ENCODE measurements around the gene KANSL1.

The KANSL1 gene

GRCh38 chr17:45987706-45988105, 205.5 kb downstream of the KANSL1 start:
- CTCF ChIA-PET, result no interaction called here
- POLR2A ChIA-PET, result no interaction called here
- H3K27ac ChIP-seq (ENCODE audit: insufficient read depth in 1 of 2, low read depth in 1 of 2, low read length in 2 of 2, poor library complexity in 1 of 2, severe bottlenecking in 2 of 2), result no peak overlapping the region
- H3K4me1 ChIP-seq (ENCODE audit: control extremely low read depth in 1 of 4, control insufficient read depth in 4 of 4, insufficient read depth in 4 of 4, low read length in 3 of 4), result no peaks in the 10 kb centered on the region
- no peak for DNase-seq
- peaks cover 0 to 7% (median 0%) of the 10 kb centered on the region in 5 experiments for H3K27me3 ChIP-seq (replicated peaks in 2 of 5; ENCODE audit: control insufficient read depth in 4 of 5, insufficient read depth in 5 of 5, low read length in 4 of 5)
- H3K36me3 ChIP-seq (ENCODE audit: control insufficient read depth in 4 of 4, insufficient read depth in 4 of 4, low read length in 3 of 4), result no peaks in the 10 kb centered on the region
- H3K4me3 ChIP-seq (ENCODE audit: control insufficient read depth in 1 of 7, extremely low read depth in 1 of 7, insufficient read depth in 4 of 7, low read depth in 2 of 7, low read length in 6 of 7), result no peak overlapping the region
- WGBS (ENCODE audit: insufficient coverage), result 100% methylated on average over 1 of the region's 5 CpGs
- H3K9me3 ChIP-seq (ENCODE audit: control extremely low read depth in 1 of 5, control insufficient read depth in 4 of 5, insufficient read depth in 2 of 5, low read depth in 1 of 5, low read length in 4 of 5), result no peaks in the 10 kb centered on the region

GRCh38 chr17:45986056-45986455, 207.2 kb downstream of the KANSL1 start:
- CTCF ChIA-PET, result interaction anchor here (1.3 kb wide), 2 partner anchors 9 to 17 kb away, joined by 3 to 4 read pairs; no protein-coding TSS in a partner anchor
- 93% methylated on average over 4 of the region's 4 CpGs for WGBS (ENCODE audit: insufficient coverage)

GRCh38 chr17:45985447-45985846, 207.8 kb downstream of the KANSL1 start:
- WGBS (ENCODE audit: insufficient coverage), result 83% methylated on average over 4 of the region's 4 CpGs
- Histone ChIP-seq H3K4me1 (ENCODE audit: control extremely low read depth in 1 of 4, control insufficient read depth in 4 of 4, insufficient read depth in 4 of 4, low read length in 3 of 4) (no peaks in the 10 kb centered on the region), H3K4me3 (ENCODE audit: control insufficient read depth in 1 of 7, extremely low read depth in 1 of 7, insufficient read depth in 4 of 7, low read depth in 2 of 7, low read length in 6 of 7) (no peak overlapping the region), H3K36me3 (ENCODE audit: control insufficient read depth in 4 of 4, insufficient read depth in 4 of 4, low read length in 3 of 4) (no peaks in the 10 kb centered on the region), H3K27ac (ENCODE audit: insufficient read depth in 1 of 2, low read depth in 1 of 2, low read length in 2 of 2, poor library complexity in 1 of 2, severe bottlenecking in 2 of 2) (no peak overlapping the region), H3K9me3 (ENCODE audit: control extremely low read depth in 1 of 5, control insufficient read depth in 4 of 5, insufficient read depth in 2 of 5, low read depth in 1 of 5, low read length in 4 of 5) (no peaks in the 10 kb centered on the region), H3K27me3 (replicated peaks in 2 of 5; ENCODE audit: control insufficient read depth in 4 of 5, insufficient read depth in 5 of 5, low read length in 4 of 5) (peaks cover 0 to 4% (median 0%) of the 10 kb centered on the region in 5 experiments)
- POLR2A ChIA-PET, result no interaction called here
- no peak for DNase-seq
- CTCF ChIA-PET, result interaction anchor here (1.3 kb wide), 2 partner anchors 9 to 17 kb away, joined by 3 to 4 read pairs; no protein-coding TSS in a partner anchor

More at GRCh38 chr17:45986056-45986455, 207.2 kb downstream of the KANSL1 start:
- Histone ChIP-seq H3K4me1 (ENCODE audit: control extremely low read depth in 1 of 4, control insufficient read depth in 4 of 4, insufficient read depth in 4 of 4, low read length in 3 of 4) (no peaks in the 10 kb centered on the region), H3K9me3 (ENCODE audit: control extremely low read depth in 1 of 5, control insufficient read depth in 4 of 5, insufficient read depth in 2 of 5, low read depth in 1 of 5, low read length in 4 of 5) (no peaks in the 10 kb centered on the region), H3K27ac (ENCODE audit: insufficient read depth in 1 of 2, low read depth in 1 of 2, low read length in 2 of 2, poor library complexity in 1 of 2, severe bottlenecking in 2 of 2) (no peak overlapping the region), H3K4me3 (ENCODE audit: control insufficient read depth in 1 of 7, extremely low read depth in 1 of 7, insufficient read depth in 4 of 7, low read depth in 2 of 7, low read length in 6 of 7) (no peak overlapping the region), H3K27me3 (replicated peaks in 2 of 5; ENCODE audit: control insufficient read depth in 4 of 5, insufficient read depth in 5 of 5, low read length in 4 of 5) (peaks cover 0 to 4% (median 0%) of the 10 kb centered on the region in 5 experiments), H3K36me3 (ENCODE audit: control insufficient read depth in 4 of 4, insufficient read depth in 4 of 4, low read length in 3 of 4) (no peaks in the 10 kb centered on the region)
- POLR2A ChIA-PET, result no interaction called here
- no peak for DNase-seq

- H3K4me1 ChIP-seq (ENCODE audit: control extremely low read depth in 1 of 4, control insufficient read depth in 4 of 4, insufficient read depth in 4 of 4, low read length in 3 of 4), result no peaks in the 10 kb centered on the region
- H3K27ac ChIP-seq (ENCODE audit: insufficient read depth in 1 of 2, low read depth in 1 of 2, low read length in 2 of 2, poor library complexity in 1 of 2, severe bottlenecking in 2 of 2), result no peak overlapping the region
- no peak for DNase-seq
- CTCF ChIA-PET, result no interaction called here
- POLR2A ChIA-PET, result no interaction called here
- H3K36me3 ChIP-seq (ENCODE audit: control insufficient read depth in 4 of 4, insufficient read depth in 4 of 4, low read length in 3 of 4), result no peaks in the 10 kb centered on the region
- H3K9me3 ChIP-seq (ENCODE audit: control extremely low read depth in 1 of 5, control insufficient read depth in 4 of 5, insufficient read depth in 2 of 5, low read depth in 1 of 5, low read length in 4 of 5), result no peaks in the 10 kb centered on the region
- H3K27me3 ChIP-seq (replicated peaks in 2 of 5; ENCODE audit: control insufficient read depth in 4 of 5, insufficient read depth in 5 of 5, low read length in 4 of 5), result peaks cover 0 to 6% (median 0%) of the 10 kb centered on the region in 5 experiments
- H3K4me3 ChIP-seq (ENCODE audit: control insufficient read depth in 1 of 7, extremely low read depth in 1 of 7, insufficient read depth in 4 of 7, low read depth in 2 of 7, low read length in 6 of 7), result no peak overlapping the region
- 97% methylated on average over 5 of the region's 5 CpGs for WGBS (ENCODE audit: insufficient coverage)
Measured at GRCh38 chr17:45984368-45984767, 208.9 kb downstream of the KANSL1 start.

GRCh38 chr17:45983614-45984310, 209.5 kb downstream of the KANSL1 start:
- DNase-seq, result no peak
- ChIA-PET POLR2A (no interaction called here), CTCF (no interaction called here)
- Histone ChIP-seq H3K27ac (ENCODE audit: insufficient read depth in 1 of 2, low read depth in 1 of 2, low read length in 2 of 2, poor library complexity in 1 of 2, severe bottlenecking in 2 of 2) (no peak overlapping the region), H3K4me3 (ENCODE audit: control insufficient read depth in 1 of 7, extremely low read depth in 1 of 7, insufficient read depth in 4 of 7, low read depth in 2 of 7, low read length in 6 of 7) (no peak overlapping the region), H3K27me3 (replicated peaks in 2 of 5; ENCODE audit: control insufficient read depth in 4 of 5, insufficient read depth in 5 of 5, low read length in 4 of 5) (peaks cover 0 to 6% (median 0%) of the 10 kb centered on the region in 5 experiments), H3K36me3 (ENCODE audit: control insufficient read depth in 4 of 4, insufficient read depth in 4 of 4, low read length in 3 of 4) (no peaks in the 10 kb centered on the region), H3K9me3 (ENCODE audit: control extremely low read depth in 1 of 5, control insufficient read depth in 4 of 5, insufficient read depth in 2 of 5, low read depth in 1 of 5, low read length in 4 of 5) (no peaks in the 10 kb centered on the region), H3K4me1 (ENCODE audit: control extremely low read depth in 1 of 4, control insufficient read depth in 4 of 4, insufficient read depth in 4 of 4, low read length in 3 of 4) (no peaks in the 10 kb centered on the region)
- 87% methylated on average over 24 of the region's 31 CpGs for WGBS (ENCODE audit: insufficient coverage)

- Histone ChIP-seq H3K36me3 (ENCODE audit: control insufficient read depth in 4 of 4, insufficient read depth in 4 of 4, low read length in 3 of 4) (no peaks in the 10 kb centered on the region), H3K4me1 (ENCODE audit: control extremely low read depth in 1 of 4, control insufficient read depth in 4 of 4, insufficient read depth in 4 of 4, low read length in 3 of 4) (no peaks in the 10 kb centered on the region), H3K4me3 (ENCODE audit: control insufficient read depth in 1 of 7, extremely low read depth in 1 of 7, insufficient read depth in 4 of 7, low read depth in 2 of 7, low read length in 6 of 7) (no peak overlapping the region), H3K27ac (ENCODE audit: insufficient read depth in 1 of 2, low read depth in 1 of 2, low read length in 2 of 2, poor library complexity in 1 of 2, severe bottlenecking in 2 of 2) (no peak overlapping the region), H3K27me3 (replicated peaks in 2 of 5; ENCODE audit: control insufficient read depth in 4 of 5, insufficient read depth in 5 of 5, low read length in 4 of 5) (peaks cover 0 to 6% (median 0%) of the 10 kb centered on the region in 5 experiments), H3K9me3 (ENCODE audit: control extremely low read depth in 1 of 5, control insufficient read depth in 4 of 5, insufficient read depth in 2 of 5, low read depth in 1 of 5, low read length in 4 of 5) (no peaks in the 10 kb centered on the region)
- ChIA-PET CTCF (no interaction called here), POLR2A (no interaction called here)
- WGBS (ENCODE audit: insufficient coverage), result 94% methylated on average over 38 of the region's 41 CpGs
- no peak for DNase-seq
Measured at GRCh38 chr17:45982791-45983613, 210.2 kb downstream of the KANSL1 start.

GRCh38 chr17:45981306-45981705, 211.9 kb downstream of the KANSL1 start:
- CTCF ChIA-PET, result no interaction called here

More at GRCh38 chr17:45981306-45981705, 211.9 kb downstream of the KANSL1 start:
- Histone ChIP-seq H3K9me3 (ENCODE audit: control extremely low read depth in 1 of 5, control insufficient read depth in 4 of 5, insufficient read depth in 2 of 5, low read depth in 1 of 5, low read length in 4 of 5) (no peaks in the 10 kb centered on the region), H3K36me3 (ENCODE audit: control insufficient read depth in 4 of 4, insufficient read depth in 4 of 4, low read length in 3 of 4) (no peaks in the 10 kb centered on the region), H3K27ac (ENCODE audit: insufficient read depth in 1 of 2, low read depth in 1 of 2, low read length in 2 of 2, poor library complexity in 1 of 2, severe bottlenecking in 2 of 2) (no peak overlapping the region), H3K4me3 (ENCODE audit: control insufficient read depth in 1 of 7, extremely low read depth in 1 of 7, insufficient read depth in 4 of 7, low read depth in 2 of 7, low read length in 6 of 7) (no peak overlapping the region), H3K4me1 (ENCODE audit: control extremely low read depth in 1 of 4, control insufficient read depth in 4 of 4, insufficient read depth in 4 of 4, low read length in 3 of 4) (no peaks in the 10 kb centered on the region), H3K27me3 (replicated peaks in 2 of 5; ENCODE audit: control insufficient read depth in 4 of 5, insufficient read depth in 5 of 5, low read length in 4 of 5) (peaks cover 0 to 4% (median 0%) of the 10 kb centered on the region in 5 experiments)
- no peak for DNase-seq
- 90% methylated on average over 6 of the region's 7 CpGs for WGBS (ENCODE audit: insufficient coverage)
- POLR2A ChIA-PET, result interaction anchor here (0.6 kb wide), 1 partner anchor 77 kb away, joined by 4 read pairs; no protein-coding TSS in a partner anchor
